HepG2 (cell line): ENCODE results near the gene BRSK2. TPM values are rescaled to one million over a fixed set of nuclear protein-coding genes. Genes with fewer than 3 reads are reported as not detected.
"Not testable (repeated sequence)": the region's sequence is repeated elsewhere in the genome, so short reads cannot be mapped to it uniquely, and the experiment has no call there.

Experiments
- ATAC-seq: fragments of 200-7000 bp; cut with Tn5 transposase; 3 replicates; pipeline ENCODE4 v1.9.1; 2020; ENCODE audit warnings: mild to moderate bottlenecking, moderate library complexity
- BruUV-seq: library from RNA; stranded (reverse); fragments of 400-500 nt; replicated peaks from 2 replicates; lab custom pipeline; 2021; lab: Mats Ljungman, UMichigan
- CTCF ChIA-PET: fragments of 300-600 bp; formaldehyde crosslinking; extraction: SDS; loops from one replicate; lab custom pipeline; 2021; ENCODE audit warnings: low total read pairs, inconsistent platforms, low intra/inter-chr PET ratio; lab: Yijun Ruan, JAX
- POLR2A ChIA-PET: fragments of 350-600 bp; sonication (Branson Sonifier 250); formaldehyde crosslinking; loops from one replicate; lab custom pipeline; 2020; ENCODE audit warnings: antibody characterized with exemption, inconsistent platforms; lab: Yijun Ruan, JAX
- DNase-seq: peaks from one replicate; pipeline ENCODE4 v3.0.0-alpha.2; 2015; ENCODE audit warnings: low spot score
- FAIRE-seq: peaks from 3 replicates; lab custom pipeline; 2011; peaks lifted over from hg19 to GRCh38; lab: Jason Lieb, UNC
- H2AFZ ChIP-seq: one replicate; pipeline ENCODE4 v1.6.1; 2011; ENCODE audit warnings: low read length, inconsistent platforms
- H3K27ac ChIP-seq: fragments of 300-600 bp; 3 replicates; pipeline ENCODE4 v1.8.0; 2011; ENCODE audit warnings: mixed run types, mild to moderate bottlenecking, mixed read lengths, low read length, inconsistent platforms; ENCODE audit not compliant: insufficient read depth; ENCODE audit errors: extremely low read length
- H3K27me3 ChIP-seq, 2 experiments: fragments of 200-600 bp in 1 of 2; 2 replicates in 1 of 2; 3 replicates in 1 of 2; pipeline versions ENCODE4 v1.6.0 to v1.8.0; 2011; ENCODE audit warnings: low read length in 2 of 2, mild to moderate bottlenecking in 2 of 2, moderate library complexity in 2 of 2, inconsistent platforms in 1 of 2; ENCODE audit not compliant: insufficient read depth in 2 of 2, control insufficient read depth in 1 of 2
- H3K36me3 ChIP-seq, 2 experiments: fragments of 200-600 bp in 1 of 2; replicated peaks in 1 of 2; 2 replicates in 1 of 2; 3 replicates in 1 of 2; pipeline versions ENCODE4 v1.5.1 to v1.8.0; 2011; ENCODE audit warnings: low read length in 2 of 2, inconsistent platforms in 1 of 2; ENCODE audit not compliant: insufficient read depth in 2 of 2, control insufficient read depth in 1 of 2
- H3K4me1 ChIP-seq: 2 replicates; pipeline ENCODE4 v1.5.1; 2012; ENCODE audit warnings: low read length, inconsistent platforms; ENCODE audit not compliant: insufficient read depth
- H3K4me2 ChIP-seq: 2 replicates; pipeline ENCODE4 v1.6.0; 2011; ENCODE audit warnings: low read depth, low read length, inconsistent platforms
- H3K4me3 ChIP-seq, 3 experiments: fragments of 200-600 bp in 1 of 3; sonication (generic), shearing (Covaris generic) in 1 of 3; replicated peaks in 1 of 3; 2 replicates each; pipeline ENCODE4 v1.5.1; 2011 to 2016; ENCODE audit warnings: low read length in 3 of 3, inconsistent platforms in 2 of 3, low read depth in 2 of 3, mild to moderate bottlenecking in 2 of 3, control low read depth in 1 of 3, mixed read lengths in 1 of 3; ENCODE audit not compliant: insufficient read depth in 1 of 3
- H3K79me2 ChIP-seq: one replicate; pipeline ENCODE4 v1.6.1; 2011; ENCODE audit warnings: low read length, inconsistent platforms; ENCODE audit not compliant: insufficient read depth
- H3K9ac ChIP-seq: 2 replicates; pipeline ENCODE4 v1.6.0; 2011; ENCODE audit warnings: mild to moderate bottlenecking, low read depth, low read length, inconsistent platforms; ENCODE audit not compliant: insufficient read depth
- H3K9me3 ChIP-seq: 2 replicates; pipeline ENCODE4 v1.5.1; 2012; ENCODE audit warnings: mild to moderate bottlenecking, low read length
- H4K20me1 ChIP-seq: 2 replicates; pipeline ENCODE4 v1.6.0; 2011; ENCODE audit warnings: inconsistent platforms, mild to moderate bottlenecking, low read length, moderate library complexity; ENCODE audit not compliant: insufficient read depth
- BCL3 ChIP-seq: sonication (generic); formaldehyde crosslinking; IDR thresholded peaks from 2 replicates; pipeline ENCODE4 v1.5.1; 2020; ENCODE audit warnings: mild to moderate bottlenecking, missing genetic modification reagents, moderate library complexity
- NR2F2 ChIP-seq: IDR thresholded peaks from 2 replicates; pipeline ENCODE4 v1.6.1; 2012; ENCODE audit warnings: low read depth, inconsistent platforms, borderline replicate concordance
- ZNF101 ChIP-seq: sonication (generic); formaldehyde crosslinking; IDR thresholded peaks from 2 replicates; pipeline ENCODE4 v1.4.0; 2020; ENCODE audit warnings: mild to moderate bottlenecking, low read depth, missing genetic modification reagents, borderline replicate concordance
- ZNF256 ChIP-seq: sonication (generic); formaldehyde crosslinking; conservative IDR thresholded peaks from 2 replicates; pipeline ENCODE4 v1.4.0; 2020; ENCODE audit warnings: missing genetic modification reagents
- WGBS: methylation state at CpG from one replicate; pipeline ENCODE4 v1.1.6; 2017; ENCODE audit warnings: low lambda C conversion rate; 5-methylcytosine and 5-hydroxymethylcytosine counted together
- in situ Hi-C: cut with HindIII; loops from 2 replicates; pipeline ENCODE4 v1.10.0; 2017; ENCODE audit warnings: low pct_unique_long_range_greater_than_20kb; ENCODE audit not compliant: extremely low pct_ligation_motif_present
- intact Hi-C: fragments of 100-400 bp; cut with micrococcal nuclease; formaldehyde crosslinking; loops from one replicate; pipeline ENCODE4 v1.10.0; 2022; ENCODE audit not compliant: unreplicated experiment
- polyA plus RNA-seq, 8 experiments: library from polyadenylated mRNA; depleted of rRNA in 3 of 8; stranded (reverse) in 7 of 8; unstranded in 1 of 8; fragments of >200 nt; fragmentation: Illumina TruSeq in 4 of 8; extraction: Trizol in 4 of 8; gene quantifications; 2 replicates each; pipeline versions ENCODE4 v1.2.1 to v1.2.3, GENCODE V29; 2011 to 2016; ENCODE audit warnings: low read depth in 4 of 8, missing spikeins in 1 of 8, mixed read lengths in 1 of 8; ENCODE audit not compliant: insufficient read depth in 1 of 8
- total RNA-seq, 5 experiments: library from RNA; depleted of rRNA; stranded (reverse); fragments of >200 nt; fragmentation: Illumina TruSeq; extraction: Trizol; gene quantifications; 2 replicates each; pipeline ENCODE4 v1.2.3, GENCODE V29; 2016; ENCODE audit warnings: low read depth in 1 of 5

BRSK2 gene
- total and polyA plus RNA-seq, 2 of the 13 experiments (the other 11 are each of a cell fraction or from before 2014, with no cell fraction given): 0.74 to 1.1 TPM

GRCh38 chr11:1409108-1409851 is 19.5 kb downstream of the BRSK2 start (continued):
- TF ChIP-seq BCL3 (CRISPR knock-in tag): no peak
- no peak for TF ChIP-seq NR2F2
- TF ChIP-seq ZNF256 (CRISPR knock-in tag): no peak
- TF ChIP-seq ZNF101: no peak

- H3K9ac ChIP-seq, H3K4me3 ChIP-seq, H3K4me2 ChIP-seq, CTCF ChIA-PET, H3K4me1 ChIP-seq, intact Hi-C loops, BruUV-seq, H3K36me3 ChIP-seq, in situ Hi-C loops, H3K27ac ChIP-seq, H3K9me3 ChIP-seq, H2AFZ ChIP-seq, POLR2A ChIA-PET, FAIRE-seq, DNase-seq, ATAC-seq, H3K79me2 ChIP-seq, H4K20me1 ChIP-seq: not testable (repeated sequence)
- 63% methylated on average over 28 of the region's 29 CpGs for WGBS
- peaks cover 9 to 39% of the 10 kb centered on the region in 2 experiments for H3K27me3 ChIP-seq
These were observed 20.1 kb downstream of the BRSK2 start for GRCh38 chr11:1409852-1410125.
